ENCODE measurements around the gene PATZ1. TPM values are rescaled to one million over a fixed set of nuclear protein-coding genes. Genes with fewer than 3 reads are reported as not detected.

The PATZ1 gene
- total RNA-seq, 1 experiment from 2014 or later = 60.5 TPM

DNA sequence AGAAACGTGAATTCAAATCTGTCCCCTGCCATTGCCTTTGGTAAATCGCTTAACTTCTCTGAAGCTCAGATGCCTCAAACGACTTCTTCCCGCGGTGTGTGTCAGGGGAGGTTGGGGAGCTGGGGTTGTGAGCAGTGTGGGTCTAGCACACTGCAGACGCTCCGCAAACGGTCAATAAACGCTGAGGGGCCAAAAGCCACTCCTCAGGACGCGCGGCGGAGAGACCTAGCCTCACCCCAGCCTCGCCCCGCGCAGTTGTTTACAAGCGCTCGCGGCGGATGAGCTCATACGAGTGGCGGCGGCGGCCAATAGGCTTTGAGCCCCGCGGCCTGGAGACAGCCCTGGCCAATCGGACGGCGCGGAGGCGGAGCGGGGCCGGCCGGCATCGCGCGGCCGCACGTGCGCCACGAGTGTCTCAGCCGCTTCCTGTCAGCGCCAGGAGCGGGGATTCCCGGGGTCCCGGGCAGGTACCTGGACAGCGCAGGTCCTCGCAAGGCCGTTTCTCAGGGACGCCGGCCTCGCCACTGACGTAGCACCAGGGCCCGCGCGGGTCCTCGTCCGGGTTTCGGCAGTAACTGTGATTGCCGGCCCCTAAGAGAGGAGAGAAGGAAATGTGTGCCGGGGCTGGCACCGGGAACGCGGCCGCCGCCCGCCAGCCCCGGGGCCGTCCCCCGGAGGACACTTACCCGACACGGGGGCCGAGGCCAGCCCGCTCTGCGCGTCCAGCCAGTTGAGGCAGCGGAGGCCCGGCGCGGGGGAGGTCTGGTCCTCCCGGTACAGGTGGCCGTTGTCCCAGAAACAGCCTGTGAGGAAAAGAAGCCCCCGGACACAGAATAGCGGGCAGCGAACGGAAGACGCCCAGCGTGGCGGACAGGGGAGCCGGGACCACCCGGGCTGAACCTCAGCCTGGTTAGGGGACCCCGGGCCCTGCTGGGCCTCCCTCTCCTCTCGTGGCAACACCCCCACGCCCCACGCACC lies 55.4 kb downstream of the PATZ1 start:
- DNase-seq (ENCODE audit: low spot score) (peak; percentile 92), ATAC-seq (peak; percentile 88)
- peak overlapping the region; percentile 74 for H3K4me3 Mint-ChIP-seq
- POLR2A ChIA-PET = interaction anchor here (0.7 to 1.9 kb wide), 6 partner anchors 18 to 403 kb away, joined by 3 to 6 read pairs (median 4); partner anchors contain the start of gene LIMK2
- H3K9me3 Mint-ChIP-seq = no peaks in the 10 kb centered on the region
- H3K27me3 Mint-ChIP-seq (ENCODE audit: low read depth) = peaks cover 25% of the 10 kb centered on the region
- CTCF ChIA-PET = interaction anchor here (0.8 to 3.5 kb wide), 15 partner anchors 11 to 194 kb away, joined by 3 to 64 read pairs (median 5); partner anchors contain the start of genes LIMK2, PLA2G3 and SELENOM
- no peaks in the 10 kb centered on the region for H3K36me3 Mint-ChIP-seq
- peaks cover 26% of the 10 kb centered on the region for H3K4me1 Mint-ChIP-seq
- peak overlapping the region; percentile 71 for H3K27ac Mint-ChIP-seq
- TF ChIP-seq ZBTB21 (CRISPR knock-in tag; IDR thresholded peaks at IDR 0.05; ENCODE audit: borderline replicate concordance) = peak; percentile 92
- TF ChIP-seq, protein P1, sequence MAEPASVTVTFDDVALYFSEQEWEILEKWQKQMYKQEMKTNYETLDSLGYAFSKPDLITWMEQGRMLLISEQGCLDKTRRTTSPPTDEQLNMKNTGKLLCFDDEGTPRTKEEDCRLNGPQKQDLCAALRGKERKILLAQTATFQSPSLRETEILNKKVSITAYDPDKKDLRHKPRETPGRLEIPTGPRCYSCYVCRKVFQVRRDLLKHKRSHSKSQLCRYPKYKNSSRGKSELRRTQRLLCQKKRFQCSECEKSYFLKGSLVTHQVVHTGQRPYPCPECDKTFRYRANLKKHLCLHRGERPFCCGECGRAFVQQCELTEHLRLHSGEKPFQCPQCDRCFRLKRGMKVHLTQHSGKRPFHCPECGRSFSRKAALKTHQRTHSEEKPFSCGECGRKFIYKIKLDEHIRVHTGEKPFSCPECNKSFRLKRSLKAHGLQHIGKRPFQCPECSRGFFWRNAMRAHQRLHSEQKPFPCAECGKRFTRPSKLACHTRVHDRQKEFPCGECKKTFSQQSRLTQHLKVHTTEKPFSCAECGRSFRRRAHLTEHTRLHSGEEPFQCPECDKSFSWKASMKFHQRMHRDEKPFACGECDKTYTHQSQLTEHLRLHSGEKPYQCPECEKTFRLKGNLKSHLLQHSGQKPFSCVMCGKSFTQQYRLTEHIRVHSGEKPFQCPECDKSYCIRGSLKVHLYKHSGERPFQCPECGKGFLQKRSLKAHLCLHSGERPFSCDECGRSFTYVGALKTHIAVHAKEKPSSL (CRISPR knock-in tag; conservative IDR thresholded peaks at IDR 0.05) = no peak
- peak; percentile 92 for TF ChIP-seq CREB1 (CRISPR knock-in tag; IDR thresholded peaks at IDR 0.05)
- TF ChIP-seq, protein P2, sequence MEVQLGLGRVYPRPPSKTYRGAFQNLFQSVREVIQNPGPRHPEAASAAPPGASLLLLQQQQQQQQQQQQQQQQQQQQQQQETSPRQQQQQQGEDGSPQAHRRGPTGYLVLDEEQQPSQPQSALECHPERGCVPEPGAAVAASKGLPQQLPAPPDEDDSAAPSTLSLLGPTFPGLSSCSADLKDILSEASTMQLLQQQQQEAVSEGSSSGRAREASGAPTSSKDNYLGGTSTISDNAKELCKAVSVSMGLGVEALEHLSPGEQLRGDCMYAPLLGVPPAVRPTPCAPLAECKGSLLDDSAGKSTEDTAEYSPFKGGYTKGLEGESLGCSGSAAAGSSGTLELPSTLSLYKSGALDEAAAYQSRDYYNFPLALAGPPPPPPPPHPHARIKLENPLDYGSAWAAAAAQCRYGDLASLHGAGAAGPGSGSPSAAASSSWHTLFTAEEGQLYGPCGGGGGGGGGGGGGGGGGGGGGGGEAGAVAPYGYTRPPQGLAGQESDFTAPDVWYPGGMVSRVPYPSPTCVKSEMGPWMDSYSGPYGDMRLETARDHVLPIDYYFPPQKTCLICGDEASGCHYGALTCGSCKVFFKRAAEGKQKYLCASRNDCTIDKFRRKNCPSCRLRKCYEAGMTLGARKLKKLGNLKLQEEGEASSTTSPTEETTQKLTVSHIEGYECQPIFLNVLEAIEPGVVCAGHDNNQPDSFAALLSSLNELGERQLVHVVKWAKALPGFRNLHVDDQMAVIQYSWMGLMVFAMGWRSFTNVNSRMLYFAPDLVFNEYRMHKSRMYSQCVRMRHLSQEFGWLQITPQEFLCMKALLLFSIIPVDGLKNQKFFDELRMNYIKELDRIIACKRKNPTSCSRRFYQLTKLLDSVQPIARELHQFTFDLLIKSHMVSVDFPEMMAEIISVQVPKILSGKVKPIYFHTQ (CRISPR knock-in tag; IDR thresholded peaks at IDR 0.05) = no peak
- TF ChIP-seq, protein P3, sequence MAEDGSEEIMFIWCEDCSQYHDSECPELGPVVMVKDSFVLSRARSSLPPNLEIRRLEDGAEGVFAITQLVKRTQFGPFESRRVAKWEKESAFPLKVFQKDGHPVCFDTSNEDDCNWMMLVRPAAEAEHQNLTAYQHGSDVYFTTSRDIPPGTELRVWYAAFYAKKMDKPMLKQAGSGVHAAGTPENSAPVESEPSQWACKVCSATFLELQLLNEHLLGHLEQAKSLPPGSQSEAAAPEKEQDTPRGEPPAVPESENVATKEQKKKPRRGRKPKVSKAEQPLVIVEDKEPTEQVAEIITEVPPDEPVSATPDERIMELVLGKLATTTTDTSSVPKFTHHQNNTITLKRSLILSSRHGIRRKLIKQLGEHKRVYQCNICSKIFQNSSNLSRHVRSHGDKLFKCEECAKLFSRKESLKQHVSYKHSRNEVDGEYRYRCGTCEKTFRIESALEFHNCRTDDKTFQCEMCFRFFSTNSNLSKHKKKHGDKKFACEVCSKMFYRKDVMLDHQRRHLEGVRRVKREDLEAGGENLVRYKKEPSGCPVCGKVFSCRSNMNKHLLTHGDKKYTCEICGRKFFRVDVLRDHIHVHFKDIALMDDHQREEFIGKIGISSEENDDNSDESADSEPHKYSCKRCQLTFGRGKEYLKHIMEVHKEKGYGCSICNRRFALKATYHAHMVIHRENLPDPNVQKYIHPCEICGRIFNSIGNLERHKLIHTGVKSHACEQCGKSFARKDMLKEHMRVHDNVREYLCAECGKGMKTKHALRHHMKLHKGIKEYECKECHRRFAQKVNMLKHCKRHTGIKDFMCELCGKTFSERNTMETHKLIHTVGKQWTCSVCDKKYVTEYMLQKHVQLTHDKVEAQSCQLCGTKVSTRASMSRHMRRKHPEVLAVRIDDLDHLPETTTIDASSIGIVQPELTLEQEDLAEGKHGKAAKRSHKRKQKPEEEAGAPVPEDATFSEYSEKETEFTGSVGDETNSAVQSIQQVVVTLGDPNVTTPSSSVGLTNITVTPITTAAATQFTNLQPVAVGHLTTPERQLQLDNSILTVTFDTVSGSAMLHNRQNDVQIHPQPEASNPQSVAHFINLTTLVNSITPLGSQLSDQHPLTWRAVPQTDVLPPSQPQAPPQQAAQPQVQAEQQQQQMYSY (CRISPR knock-in tag; IDR thresholded peaks at IDR 0.05) = peak; percentile 36; the same call in 1 of the 2 replicates
- no peak for TF ChIP-seq FOXJ3 (CRISPR knock-in tag; IDR thresholded peaks at IDR 0.05; ENCODE audit: borderline replicate concordance)
- TF ChIP-seq, protein P4, sequence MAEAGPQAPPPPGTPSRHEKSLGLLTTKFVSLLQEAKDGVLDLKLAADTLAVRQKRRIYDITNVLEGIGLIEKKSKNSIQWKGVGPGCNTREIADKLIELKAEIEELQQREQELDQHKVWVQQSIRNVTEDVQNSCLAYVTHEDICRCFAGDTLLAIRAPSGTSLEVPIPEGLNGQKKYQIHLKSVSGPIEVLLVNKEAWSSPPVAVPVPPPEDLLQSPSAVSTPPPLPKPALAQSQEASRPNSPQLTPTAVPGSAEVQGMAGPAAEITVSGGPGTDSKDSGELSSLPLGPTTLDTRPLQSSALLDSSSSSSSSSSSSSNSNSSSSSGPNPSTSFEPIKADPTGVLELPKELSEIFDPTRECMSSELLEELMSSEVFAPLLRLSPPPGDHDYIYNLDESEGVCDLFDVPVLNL (CRISPR knock-in tag; IDR thresholded peaks at IDR 0.05; ENCODE audit: borderline replicate concordance, low read depth) = 0 out of 2 replicates have a peak, but pooled peaks have one; percentile 25
- peak; percentile 83; the same call in 1 of the 2 replicates for TF ChIP-seq SMAD3 (CRISPR knock-in tag; IDR thresholded peaks at IDR 0.05; ENCODE audit: borderline replicate concordance)
- TF ChIP-seq, protein P5, sequence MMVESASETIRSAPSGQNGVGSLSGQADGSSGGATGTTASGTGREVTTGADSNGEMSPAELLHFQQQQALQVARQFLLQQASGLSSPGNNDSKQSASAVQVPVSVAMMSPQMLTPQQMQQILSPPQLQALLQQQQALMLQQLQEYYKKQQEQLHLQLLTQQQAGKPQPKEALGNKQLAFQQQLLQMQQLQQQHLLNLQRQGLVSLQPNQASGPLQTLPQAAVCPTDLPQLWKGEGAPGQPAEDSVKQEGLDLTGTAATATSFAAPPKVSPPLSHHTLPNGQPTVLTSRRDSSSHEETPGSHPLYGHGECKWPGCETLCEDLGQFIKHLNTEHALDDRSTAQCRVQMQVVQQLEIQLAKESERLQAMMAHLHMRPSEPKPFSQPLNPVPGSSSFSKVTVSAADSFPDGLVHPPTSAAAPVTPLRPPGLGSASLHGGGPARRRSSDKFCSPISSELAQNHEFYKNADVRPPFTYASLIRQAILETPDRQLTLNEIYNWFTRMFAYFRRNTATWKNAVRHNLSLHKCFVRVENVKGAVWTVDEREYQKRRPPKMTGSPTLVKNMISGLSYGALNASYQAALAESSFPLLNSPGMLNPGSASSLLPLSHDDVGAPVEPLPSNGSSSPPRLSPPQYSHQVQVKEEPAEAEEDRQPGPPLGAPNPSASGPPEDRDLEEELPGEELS (CRISPR knock-in tag; IDR thresholded peaks at IDR 0.05) = peak; percentile 98
- TF ChIP-seq MYBL2 (CRISPR knock-in tag; IDR thresholded peaks at IDR 0.05) = peak; percentile 95
- TF ChIP-seq ZNF396 (CRISPR knock-in tag; IDR thresholded peaks at IDR 0.05; ENCODE audit: borderline replicate concordance) = no peak
- TF ChIP-seq NFE2L1 (CRISPR knock-in tag; IDR thresholded peaks at IDR 0.05) = peak; percentile 81; the same call in 1 of the 2 replicates
- TF ChIP-seq, protein P6, sequence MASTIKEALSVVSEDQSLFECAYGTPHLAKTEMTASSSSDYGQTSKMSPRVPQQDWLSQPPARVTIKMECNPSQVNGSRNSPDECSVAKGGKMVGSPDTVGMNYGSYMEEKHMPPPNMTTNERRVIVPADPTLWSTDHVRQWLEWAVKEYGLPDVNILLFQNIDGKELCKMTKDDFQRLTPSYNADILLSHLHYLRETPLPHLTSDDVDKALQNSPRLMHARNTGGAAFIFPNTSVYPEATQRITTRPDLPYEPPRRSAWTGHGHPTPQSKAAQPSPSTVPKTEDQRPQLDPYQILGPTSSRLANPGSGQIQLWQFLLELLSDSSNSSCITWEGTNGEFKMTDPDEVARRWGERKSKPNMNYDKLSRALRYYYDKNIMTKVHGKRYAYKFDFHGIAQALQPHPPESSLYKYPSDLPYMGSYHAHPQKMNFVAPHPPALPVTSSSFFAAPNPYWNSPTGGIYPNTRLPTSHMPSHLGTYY (CRISPR knock-in tag; IDR thresholded peaks at IDR 0.05) = no peak
- no peak for TF ChIP-seq ZNF671 (CRISPR knock-in tag; IDR thresholded peaks at IDR 0.05)
- TF ChIP-seq, protein P7, sequence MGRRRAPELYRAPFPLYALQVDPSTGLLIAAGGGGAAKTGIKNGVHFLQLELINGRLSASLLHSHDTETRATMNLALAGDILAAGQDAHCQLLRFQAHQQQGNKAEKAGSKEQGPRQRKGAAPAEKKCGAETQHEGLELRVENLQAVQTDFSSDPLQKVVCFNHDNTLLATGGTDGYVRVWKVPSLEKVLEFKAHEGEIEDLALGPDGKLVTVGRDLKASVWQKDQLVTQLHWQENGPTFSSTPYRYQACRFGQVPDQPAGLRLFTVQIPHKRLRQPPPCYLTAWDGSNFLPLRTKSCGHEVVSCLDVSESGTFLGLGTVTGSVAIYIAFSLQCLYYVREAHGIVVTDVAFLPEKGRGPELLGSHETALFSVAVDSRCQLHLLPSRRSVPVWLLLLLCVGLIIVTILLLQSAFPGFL (CRISPR knock-in tag; IDR thresholded peaks at IDR 0.05; ENCODE audit: borderline replicate concordance) = 0 out of 2 replicates have a peak, but pooled peaks have one; percentile 74

Data from WTC11 (cell line).